Vagina (tissue), 2 donors: ENCODE results near the gene MLKL. TPM values are rescaled to one million over a fixed set of nuclear protein-coding genes. Genes with fewer than 3 reads are reported as not detected.
A peak's percentile ranks its signal among the peaks of the same experiment; 100 is the strongest.

Experiments
- DNase-seq, 2 donors: peaks; one replicate each; pipeline ENCODE4 v3.0.0-alpha.2; 2017; ENCODE audit errors: extremely low spot score in 2 of 2
- H3K27ac ChIP-seq: fragments of 200-600 bp; sonication (generic); one replicate; pipeline ENCODE4 v1.5.1; 2019
- H3K27me3 ChIP-seq: fragments of 200-600 bp; sonication (generic); one replicate; pipeline ENCODE4 v1.5.1; 2019
- H3K36me3 ChIP-seq, 2 donors: fragments of 200-600 bp; sonication (generic); one replicate each; pipeline ENCODE4 v1.5.1; 2017 to 2019
- H3K4me1 ChIP-seq: fragments of 200-600 bp; sonication (generic); one replicate; pipeline ENCODE4 v1.5.1; 2019
- H3K4me3 ChIP-seq, 2 donors: fragments of 200-600 bp; sonication (generic); 1 replicate in 1 of 2; 2 replicates in 1 of 2; pipeline ENCODE4 v1.5.1; 2016 to 2019
- H3K9me3 ChIP-seq: fragments of 200-600 bp; sonication (generic); one replicate; pipeline ENCODE4 v1.5.1; 2019
- POLR2A ChIP-seq, 2 donors: fragments of 450-650 bp; IDR thresholded peaks; one replicate each; pipeline ENCODE4 v1.6.1; 2017; ENCODE audit warnings: antibody characterized with exemption in 2 of 2, mild to moderate bottlenecking in 2 of 2, moderate library complexity in 2 of 2
- POLR2AphosphoS5 ChIP-seq, 2 donors: sonication (generic); formaldehyde crosslinking; IDR thresholded peaks; one replicate each; pipeline ENCODE4 v1.9.0; 2017; ENCODE audit warnings: antibody characterized with exemption in 2 of 2, mild to moderate bottlenecking in 2 of 2, low read depth in 1 of 2; ENCODE audit not compliant: insufficient read depth in 1 of 2
- intact Hi-C: fragments of 100-400 bp; cut with DNase I; formaldehyde crosslinking; loops from one replicate; pipeline ENCODE4 v1.15.1; 2023
- total RNA-seq: library from RNA; depleted of rRNA; stranded (reverse); fragments of >200 nt; gene quantifications from one replicate; pipeline ENCODE4 v1.2.3, GENCODE V29; 2016
- TF ChIP-seq, protein P1 (sequence below), 3 experiments: fragments of 450-650 bp in 2 of 3; fragments of 200-600 bp in 1 of 3; sonication (generic) in 1 of 3; IDR thresholded peaks; one replicate each; pipeline ENCODE4 v1.5.1; 2017 to 2019; ENCODE audit warnings: antibody characterized with exemption in 3 of 3, mild to moderate bottlenecking in 2 of 3, moderate library complexity in 2 of 3

MLKL gene
- total RNA-seq, 1 donor from 2014 or later = 40.0 TPM

DNA sequence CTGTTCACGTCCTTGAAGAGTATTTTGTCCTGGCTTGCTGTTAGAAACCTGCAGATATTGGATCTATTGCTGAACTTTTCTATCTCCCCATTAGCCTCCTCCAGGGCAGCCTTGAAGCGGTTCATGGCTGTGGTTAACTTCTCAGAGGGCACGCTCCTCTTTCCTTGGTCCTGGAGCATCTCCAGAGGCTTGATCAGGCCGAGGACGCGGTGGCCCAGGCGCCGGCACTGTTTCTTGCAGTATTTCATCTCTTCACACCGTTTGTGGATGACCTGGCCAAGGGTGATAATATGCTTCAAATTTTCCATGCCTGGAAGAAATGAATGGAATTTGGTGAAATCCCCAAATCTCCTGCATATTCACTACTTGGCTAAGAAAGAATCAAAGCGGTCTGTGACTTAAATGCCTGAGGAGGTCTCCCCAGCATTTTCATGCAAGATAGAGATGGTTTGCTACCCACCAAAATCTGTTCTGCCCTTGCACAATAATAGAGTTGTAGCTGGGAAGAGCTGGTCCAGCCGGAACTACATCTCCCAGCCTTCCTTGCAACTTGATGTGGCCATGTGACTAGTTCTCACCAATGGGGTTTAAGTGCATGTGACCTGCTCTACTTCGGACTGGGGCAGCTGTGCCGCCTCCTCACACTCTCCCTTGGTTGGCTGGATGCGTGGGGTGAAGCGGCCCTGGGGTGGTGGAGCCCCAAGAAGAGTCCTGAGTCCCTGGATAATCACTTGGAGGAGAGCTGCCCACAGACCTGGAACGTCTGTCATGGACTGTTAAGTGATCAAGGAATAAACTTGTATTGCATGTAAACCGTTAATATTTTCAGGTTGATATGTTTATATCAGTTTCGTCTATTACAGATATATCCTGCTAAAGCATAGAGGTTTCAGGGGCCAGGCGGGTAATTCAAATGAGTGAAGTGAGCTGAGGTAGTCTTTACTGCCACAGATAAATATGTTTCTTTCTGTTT, 4.9 kb downstream of the MLKL start:
- Histone ChIP-seq H3K27ac (peak overlapping the region; percentile 55), H3K36me3 (peaks cover 0 to 23% of the 10 kb centered on the region in 2 donors), H3K4me1 (peaks cover 29% of the 10 kb centered on the region), H3K27me3 (no peaks in the 10 kb centered on the region), H3K9me3 (no peaks in the 10 kb centered on the region), H3K4me3 (peak overlapping the region; percentile 35 to 38)
- TF ChIP-seq, protein P1, sequence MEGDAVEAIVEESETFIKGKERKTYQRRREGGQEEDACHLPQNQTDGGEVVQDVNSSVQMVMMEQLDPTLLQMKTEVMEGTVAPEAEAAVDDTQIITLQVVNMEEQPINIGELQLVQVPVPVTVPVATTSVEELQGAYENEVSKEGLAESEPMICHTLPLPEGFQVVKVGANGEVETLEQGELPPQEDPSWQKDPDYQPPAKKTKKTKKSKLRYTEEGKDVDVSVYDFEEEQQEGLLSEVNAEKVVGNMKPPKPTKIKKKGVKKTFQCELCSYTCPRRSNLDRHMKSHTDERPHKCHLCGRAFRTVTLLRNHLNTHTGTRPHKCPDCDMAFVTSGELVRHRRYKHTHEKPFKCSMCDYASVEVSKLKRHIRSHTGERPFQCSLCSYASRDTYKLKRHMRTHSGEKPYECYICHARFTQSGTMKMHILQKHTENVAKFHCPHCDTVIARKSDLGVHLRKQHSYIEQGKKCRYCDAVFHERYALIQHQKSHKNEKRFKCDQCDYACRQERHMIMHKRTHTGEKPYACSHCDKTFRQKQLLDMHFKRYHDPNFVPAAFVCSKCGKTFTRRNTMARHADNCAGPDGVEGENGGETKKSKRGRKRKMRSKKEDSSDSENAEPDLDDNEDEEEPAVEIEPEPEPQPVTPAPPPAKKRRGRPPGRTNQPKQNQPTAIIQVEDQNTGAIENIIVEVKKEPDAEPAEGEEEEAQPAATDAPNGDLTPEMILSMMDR (IDR thresholded peaks at IDR 0.05) = no peak
- TF ChIP-seq POLR2AphosphoS5 (IDR thresholded peaks at IDR 0.05; ENCODE audit: insufficient read depth in 1 of 2, low read depth in 1 of 2) = peak; percentile 70 to 77
- TF ChIP-seq POLR2A (IDR thresholded peaks at IDR 0.05) = no peak
- intact Hi-C loops = loop anchor here (5.0 kb wide), 1 partner anchor 827 kb away; no protein-coding TSS in a partner anchor
- DNase-seq = peak in 1 of 2 donors; percentile 95

DNA sequence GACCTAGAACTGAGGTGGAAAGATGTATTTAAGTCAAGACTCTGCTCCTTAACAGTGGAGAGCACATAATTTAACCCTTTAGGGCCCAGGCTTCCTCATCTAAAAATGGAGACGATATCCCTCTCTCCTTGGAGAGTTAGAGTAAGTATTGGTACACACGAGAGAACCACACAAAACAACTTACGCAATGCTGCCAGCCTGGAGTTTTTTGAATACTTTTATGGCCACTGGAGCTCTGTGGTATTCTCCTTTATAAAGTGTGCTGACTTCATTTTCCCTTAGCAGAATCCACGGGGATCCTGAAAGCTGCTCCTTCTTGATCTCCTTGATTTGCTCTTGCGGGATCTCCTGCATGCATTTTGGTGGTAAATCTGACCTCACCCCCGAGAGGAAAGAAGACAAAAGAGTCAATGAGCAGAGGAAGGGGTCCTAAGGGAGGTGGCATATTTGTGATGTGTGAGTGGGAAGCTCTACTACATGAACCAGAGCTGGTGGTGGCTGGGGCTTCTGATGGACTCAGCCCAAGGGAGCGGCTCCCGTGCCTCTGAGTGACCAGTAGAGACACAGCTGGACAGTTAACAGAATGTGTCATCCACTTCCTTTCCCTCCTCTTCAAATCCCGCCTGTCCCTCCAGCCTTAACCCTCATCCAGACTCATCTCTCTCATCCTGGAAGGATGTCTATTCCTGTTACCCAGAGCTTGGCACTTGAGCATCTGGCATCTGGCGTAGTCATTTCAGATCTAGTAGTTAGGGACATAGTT, 9.4 kb downstream of the MLKL start:
- Histone ChIP-seq H3K4me3 (no peak overlapping the region), H3K9me3 (no peaks in the 10 kb centered on the region), H3K36me3 (peaks cover 0 to 23% of the 10 kb centered on the region in 2 donors), H3K4me1 (peaks cover 5% of the 10 kb centered on the region), H3K27ac (no peak overlapping the region), H3K27me3 (no peaks in the 10 kb centered on the region)
- intact Hi-C loops = no loop called here
- no peak for TF ChIP-seq POLR2A (IDR thresholded peaks at IDR 0.05)
- TF ChIP-seq POLR2AphosphoS5 (IDR thresholded peaks at IDR 0.05; ENCODE audit: insufficient read depth in 1 of 2, low read depth in 1 of 2) = no peak
- TF ChIP-seq, protein P1 (IDR thresholded peaks at IDR 0.05) = no peak
- no peak for DNase-seq

DNA sequence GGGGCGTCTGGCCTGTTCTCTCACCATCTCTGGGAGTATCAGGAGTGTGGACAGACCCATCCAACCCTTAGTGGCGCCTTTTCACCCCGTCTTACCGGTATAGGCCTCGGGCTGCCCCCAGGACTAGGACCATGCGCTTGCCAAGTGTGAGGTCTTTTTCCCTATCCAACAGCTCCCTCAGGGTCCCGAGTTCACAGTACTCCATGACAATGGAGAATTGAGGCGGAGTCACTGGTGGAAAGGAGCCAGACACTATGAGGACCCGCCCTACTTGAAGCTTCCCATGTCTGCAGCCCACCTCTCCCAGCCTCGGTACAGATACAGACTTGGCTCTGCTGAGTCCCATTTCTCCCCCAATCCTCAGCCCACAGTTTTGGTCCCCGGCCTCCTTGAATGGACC, 18.1 kb downstream of the MLKL start:
- Histone ChIP-seq H3K36me3 (peaks cover 0 to 10% of the 10 kb centered on the region in 2 donors), H3K27ac (no peak overlapping the region), H3K4me1 (no peaks in the 10 kb centered on the region), H3K4me3 (no peak overlapping the region), H3K27me3 (no peaks in the 10 kb centered on the region), H3K9me3 (no peaks in the 10 kb centered on the region)
- intact Hi-C loops = no loop called here
- TF ChIP-seq, protein P1 (IDR thresholded peaks at IDR 0.05) = no peak
- TF ChIP-seq POLR2A (IDR thresholded peaks at IDR 0.05) (no peak), POLR2AphosphoS5 (IDR thresholded peaks at IDR 0.05; ENCODE audit: insufficient read depth in 1 of 2, low read depth in 1 of 2) (no peak)
- no peak for DNase-seq

DNA sequence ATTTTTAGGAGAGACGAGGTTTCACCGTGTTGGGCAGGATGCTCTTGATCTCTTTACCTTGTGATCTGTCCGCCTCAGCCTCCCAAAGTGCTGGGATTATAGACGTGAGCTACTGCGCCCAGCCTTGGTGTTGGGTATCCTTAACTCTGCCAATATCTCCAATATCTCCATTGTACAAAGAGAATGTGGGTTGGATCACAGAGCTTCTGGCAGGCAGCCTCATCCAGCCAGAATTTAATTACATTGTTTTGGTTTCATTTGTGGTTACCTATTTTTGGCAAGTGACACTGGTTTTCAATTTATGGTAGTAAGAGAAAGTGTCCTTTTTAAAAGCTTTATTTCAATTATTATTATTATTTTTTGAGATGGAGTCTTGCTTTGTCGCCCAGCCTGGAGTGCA, 20.0 kb downstream of the MLKL start:
- Histone ChIP-seq H3K9me3 (no peaks in the 10 kb centered on the region), H3K27ac (no peak overlapping the region), H3K4me1 (no peaks in the 10 kb centered on the region), H3K36me3 (peaks cover 0 to 17% of the 10 kb centered on the region in 2 donors), H3K27me3 (no peaks in the 10 kb centered on the region), H3K4me3 (no peak overlapping the region)
- TF ChIP-seq POLR2A (IDR thresholded peaks at IDR 0.05) = no peak
- no peak for TF ChIP-seq POLR2AphosphoS5 (IDR thresholded peaks at IDR 0.05; ENCODE audit: insufficient read depth in 1 of 2, low read depth in 1 of 2)
- TF ChIP-seq, protein P1 (IDR thresholded peaks at IDR 0.05) = no peak
- no peak for DNase-seq
- intact Hi-C loops = no loop called here
